Mesothelial cell of epicardium (in vitro differentiated cells): ENCODE results near the gene TANC1. TPM values are rescaled to one million over a fixed set of nuclear protein-coding genes. Genes with fewer than 3 reads are reported as not detected.

Experiments used
- DNase-seq, 2 experiments: peaks; one replicate each; pipeline ENCODE4 v3.0.0; 2021; ENCODE audit warnings: low spot score in 2 of 2; ENCODE audit not compliant: unreplicated experiment in 2 of 2
- H3K27ac Mint-ChIP-seq: 2 replicates; pipeline ENCODE4 v1.8.0; 2021; ENCODE audit warnings: mixed read lengths
- H3K27me3 Mint-ChIP-seq: 2 replicates; pipeline ENCODE4 v1.8.0; 2021; ENCODE audit warnings: low read depth, mixed read lengths
- H3K36me3 Mint-ChIP-seq: 2 replicates; pipeline ENCODE4 v1.8.0; 2021; ENCODE audit warnings: mixed read lengths
- H3K4me1 Mint-ChIP-seq: 2 replicates; pipeline ENCODE4 v1.8.0; 2021; ENCODE audit warnings: mixed read lengths
- H3K4me3 Mint-ChIP-seq: 2 replicates; pipeline ENCODE4 v1.8.0; 2021; ENCODE audit warnings: mild to moderate bottlenecking, moderate library complexity, mixed read lengths
- H3K9me3 Mint-ChIP-seq: 2 replicates; pipeline ENCODE4 v1.8.0; 2021; ENCODE audit warnings: mixed read lengths
- CTCF ChIP-seq: fragments of 200-600 bp; sonication (generic); IDR thresholded peaks from one replicate; pipeline ENCODE4 v1.5.0; 2021; ENCODE audit warnings: antibody characterized with exemption; ENCODE audit not compliant: unreplicated experiment
- total RNA-seq: library from RNA; stranded (reverse); gene quantifications from 3 replicates; pipeline ENCODE4 v1.2.1, GENCODE V29; 2021

The TANC1 gene
- total RNA-seq, 1 donor from 2014 or later, result 138 TPM

GRCh38 chr2:159165048-159165447, 196.6 kb downstream of the TANC1 start:
- Mint-ChIP-seq H3K4me1 (peaks cover 51% of the 10 kb centered on the region), H3K9me3 (no peaks in the 10 kb centered on the region), H3K36me3 (peaks cover 54% of the 10 kb centered on the region), H3K27me3 (no peaks in the 10 kb centered on the region), H3K4me3 (no peak overlapping the region), H3K27ac (peak overlapping the region; percentile 85)
- TF ChIP-seq CTCF, result no peak
- no peak for DNase-seq

- no peak for TF ChIP-seq CTCF
- Mint-ChIP-seq H3K27ac (peak overlapping the region; percentile 47), H3K36me3 (peaks cover 59% of the 10 kb centered on the region), H3K27me3 (no peaks in the 10 kb centered on the region), H3K4me1 (peaks cover 23% of the 10 kb centered on the region), H3K9me3 (no peaks in the 10 kb centered on the region), H3K4me3 (no peak overlapping the region)
- DNase-seq, result no peak
These were observed 200.3 kb downstream of the TANC1 start for GRCh38 chr2:159168707-159169106.

GRCh38 chr2:159169187-159169586, 200.7 kb downstream of the TANC1 start:
- no peaks in the 10 kb centered on the region for H3K27me3 Mint-ChIP-seq
- H3K36me3 Mint-ChIP-seq, result peaks cover 60% of the 10 kb centered on the region
- no peak for DNase-seq
- no peak overlapping the region for H3K27ac Mint-ChIP-seq
- no peak overlapping the region for H3K4me3 Mint-ChIP-seq
- H3K4me1 Mint-ChIP-seq, result peaks cover 19% of the 10 kb centered on the region
- H3K9me3 Mint-ChIP-seq, result no peaks in the 10 kb centered on the region
- no peak for TF ChIP-seq CTCF

GRCh38 chr2:159172403-159172802, 204.0 kb downstream of the TANC1 start:
- peaks cover 61% of the 10 kb centered on the region for H3K36me3 Mint-ChIP-seq
- no peaks in the 10 kb centered on the region for H3K9me3 Mint-ChIP-seq
- H3K4me1 Mint-ChIP-seq, result peaks cover 17% of the 10 kb centered on the region
- peak overlapping the region; percentile 65 for H3K27ac Mint-ChIP-seq
- H3K4me3 Mint-ChIP-seq, result no peak overlapping the region
- no peak for DNase-seq
- no peak for TF ChIP-seq CTCF
- H3K27me3 Mint-ChIP-seq, result no peaks in the 10 kb centered on the region

- Mint-ChIP-seq H3K27me3 (no peaks in the 10 kb centered on the region), H3K4me3 (no peak overlapping the region), H3K36me3 (peaks cover 69% of the 10 kb centered on the region), H3K4me1 (peaks cover 14% of the 10 kb centered on the region), H3K9me3 (no peaks in the 10 kb centered on the region), H3K27ac (peak overlapping the region; percentile 16)
- no peak for TF ChIP-seq CTCF
- no peak for DNase-seq
These were observed 206.3 kb downstream of the TANC1 start for GRCh38 chr2:159174759-159175158.

GRCh38 chr2:159175182-159175581, 206.7 kb downstream of the TANC1 start:
- H3K27ac Mint-ChIP-seq, result peak overlapping the region; percentile 87
- H3K36me3 Mint-ChIP-seq, result peaks cover 66% of the 10 kb centered on the region
- H3K4me3 Mint-ChIP-seq, result no peak overlapping the region
- no peak for TF ChIP-seq CTCF
- no peaks in the 10 kb centered on the region for H3K27me3 Mint-ChIP-seq
- H3K9me3 Mint-ChIP-seq, result no peaks in the 10 kb centered on the region
- peaks cover 16% of the 10 kb centered on the region for H3K4me1 Mint-ChIP-seq
- no peak for DNase-seq
